HepG2 (cell line): ENCODE data around the gene SDR39U1. TPM values are rescaled to one million over a fixed set of nuclear protein-coding genes. Genes with fewer than 3 reads are reported as not detected.
A peak's percentile ranks its signal among the peaks of the same experiment; 100 is the strongest.

Experiments used
- AHDC1 ChIP-seq: sonication (generic); formaldehyde crosslinking; IDR thresholded peaks from 2 replicates; pipeline ENCODE4 v1.5.1; 2020; ENCODE audit warnings: mild to moderate bottlenecking, missing genetic modification reagents, borderline replicate concordance
- ATF7-NPFF ChIP-seq: sonication (generic); formaldehyde crosslinking; IDR thresholded peaks from 2 replicates; pipeline ENCODE4 v1.8.1; 2023; ENCODE audit warnings: mild to moderate bottlenecking, low read depth, missing genetic modification reagents, moderate library complexity
- DMAP1 ChIP-seq: IDR thresholded peaks from 2 replicates; pipeline ENCODE4 v1.6.1; 2016
- FOXM1 ChIP-seq: sonication (generic); formaldehyde crosslinking; IDR thresholded peaks from 2 replicates; pipeline ENCODE4 v1.5.0; 2020; ENCODE audit warnings: missing genetic modification reagents
- RBFOX2 ChIP-seq: fragments of 200-400 bp; formaldehyde crosslinking; IDR thresholded peaks from 2 replicates; pipeline ENCODE4 v1.6.1; 2017; ENCODE audit warnings: low read depth, mild to moderate bottlenecking, low read length
- SMARCE1 ChIP-seq: fragments of 450-650 bp; IDR thresholded peaks from 2 replicates; pipeline ENCODE4 v1.6.1; 2017; ENCODE audit warnings: borderline replicate concordance
- SNAPC5 ChIP-seq: sonication (generic); formaldehyde crosslinking; IDR thresholded peaks from 2 replicates; pipeline ENCODE4 v1.8.1; 2023; ENCODE audit warnings: mild to moderate bottlenecking, missing genetic modification reagents, borderline replicate concordance
- ZBTB26 ChIP-seq: IDR thresholded peaks from 2 replicates; pipeline ENCODE4 v1.6.1; 2016; ENCODE audit warnings: missing compliant biosample characterization, missing genetic modification reagents, borderline replicate concordance
- ZFP36L2 ChIP-seq: sonication (generic); formaldehyde crosslinking; IDR thresholded peaks from 2 replicates; pipeline ENCODE4 v1.4.0; 2020; ENCODE audit warnings: missing genetic modification reagents
- ZNF207 ChIP-seq: fragments of 450-650 bp; IDR thresholded peaks from 2 replicates; pipeline ENCODE4 v1.6.1; 2016; ENCODE audit warnings: antibody characterized with exemption, borderline replicate concordance
- ZNF577 ChIP-seq: sonication (generic); formaldehyde crosslinking; IDR thresholded peaks from 2 replicates; pipeline ENCODE4 v1.4.0; 2020; ENCODE audit warnings: mild to moderate bottlenecking, low read depth, missing genetic modification reagents, borderline replicate concordance
- ZNF607 ChIP-seq: sonication (generic); formaldehyde crosslinking; IDR thresholded peaks from 2 replicates; pipeline ENCODE4 v1.5.1; 2020; ENCODE audit warnings: missing genetic modification reagents, mild to moderate bottlenecking, borderline replicate concordance
- ZNF687 ChIP-seq: sonication (generic); formaldehyde crosslinking; IDR thresholded peaks from 2 replicates; pipeline ENCODE4 v1.5.1; 2020; ENCODE audit warnings: mild to moderate bottlenecking, missing genetic modification reagents, moderate library complexity
- polyA plus RNA-seq, 8 experiments: library from polyadenylated mRNA; depleted of rRNA in 3 of 8; stranded (reverse) in 7 of 8; unstranded in 1 of 8; fragments of >200 nt; fragmentation: Illumina TruSeq in 4 of 8; extraction: Trizol in 4 of 8; gene quantifications; 2 replicates each; pipeline versions ENCODE4 v1.2.1 to v1.2.3, GENCODE V29; 2011 to 2016; ENCODE audit warnings: low read depth in 4 of 8, missing spikeins in 1 of 8, mixed read lengths in 1 of 8; ENCODE audit not compliant: insufficient read depth in 1 of 8
- total RNA-seq, 5 experiments: library from RNA; depleted of rRNA; stranded (reverse); fragments of >200 nt; fragmentation: Illumina TruSeq; extraction: Trizol; gene quantifications; 2 replicates each; pipeline ENCODE4 v1.2.3, GENCODE V29; 2016; ENCODE audit warnings: low read depth in 1 of 5
- TF ChIP-seq, protein P1 (sequence below): sonication (generic); formaldehyde crosslinking; IDR thresholded peaks from 2 replicates; pipeline ENCODE4 v1.9.0; 2022; ENCODE audit warnings: missing genetic modification reagents, mild to moderate bottlenecking, borderline replicate concordance

Gene SDR39U1
- total and polyA plus RNA-seq, 2 of the 13 experiments (the other 11 are each of a cell fraction or from before 2014, with no cell fraction given) = 34.4 to 129 TPM

DNA sequence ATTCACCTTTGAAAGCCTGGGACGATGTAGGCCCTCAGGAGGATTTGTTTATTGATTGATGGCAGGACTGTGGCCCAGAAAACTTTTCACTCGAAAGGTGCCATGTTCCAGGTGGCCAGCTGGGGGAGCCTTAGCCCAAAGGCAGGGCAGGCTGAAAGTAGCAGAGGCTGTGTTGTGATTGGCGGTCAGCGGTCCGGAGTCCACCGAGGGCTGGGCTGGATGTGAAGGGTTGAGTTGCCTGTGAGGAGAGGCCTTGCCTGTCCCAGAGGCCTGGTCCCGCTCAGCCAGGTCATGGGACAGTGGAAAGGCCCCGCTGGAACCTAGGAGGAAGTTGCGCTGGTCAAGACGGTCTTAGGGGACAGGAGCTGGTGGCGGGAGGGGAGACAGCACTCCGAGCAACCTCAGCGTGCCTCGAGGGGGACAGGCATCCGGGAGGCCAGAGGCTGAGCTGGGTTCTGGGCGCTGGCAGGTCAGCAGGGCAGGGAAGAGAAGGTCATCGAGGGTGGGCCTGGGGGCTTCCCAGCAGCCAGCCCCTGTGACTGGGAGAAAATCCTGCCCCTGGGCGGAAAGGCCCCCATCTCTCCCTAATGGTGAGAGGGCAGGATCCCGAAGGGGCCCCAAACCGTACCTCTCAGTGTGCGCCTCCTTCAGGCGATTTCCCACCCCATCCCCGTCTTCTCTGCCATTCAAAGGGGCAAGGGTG is 39.2 kb upstream of the SDR39U1 start (continued):
- peak; percentile 98 for TF ChIP-seq ZNF687 (CRISPR knock-in tag)
- no peak for TF ChIP-seq AHDC1 (CRISPR knock-in tag)
- TF ChIP-seq FOXM1 = no peak
- peak; percentile 70; the same call in 1 of the 2 replicates for TF ChIP-seq ZBTB26 (CRISPR knock-in tag)
- TF ChIP-seq ATF7-NPFF (CRISPR knock-in tag) = peak; percentile 73; the same call in 1 of the 2 replicates
- no peak for TF ChIP-seq DMAP1 (CRISPR knock-in tag)
- TF ChIP-seq ZNF607 = peak; percentile 79
- TF ChIP-seq ZNF577 (CRISPR knock-in tag) = no peak
- no peak; the same call in 1 of the 2 replicates for TF ChIP-seq ZFP36L2
- TF ChIP-seq RBFOX2 = peak; percentile 43; the same call in 1 of the 2 replicates
- TF ChIP-seq, protein P1, sequence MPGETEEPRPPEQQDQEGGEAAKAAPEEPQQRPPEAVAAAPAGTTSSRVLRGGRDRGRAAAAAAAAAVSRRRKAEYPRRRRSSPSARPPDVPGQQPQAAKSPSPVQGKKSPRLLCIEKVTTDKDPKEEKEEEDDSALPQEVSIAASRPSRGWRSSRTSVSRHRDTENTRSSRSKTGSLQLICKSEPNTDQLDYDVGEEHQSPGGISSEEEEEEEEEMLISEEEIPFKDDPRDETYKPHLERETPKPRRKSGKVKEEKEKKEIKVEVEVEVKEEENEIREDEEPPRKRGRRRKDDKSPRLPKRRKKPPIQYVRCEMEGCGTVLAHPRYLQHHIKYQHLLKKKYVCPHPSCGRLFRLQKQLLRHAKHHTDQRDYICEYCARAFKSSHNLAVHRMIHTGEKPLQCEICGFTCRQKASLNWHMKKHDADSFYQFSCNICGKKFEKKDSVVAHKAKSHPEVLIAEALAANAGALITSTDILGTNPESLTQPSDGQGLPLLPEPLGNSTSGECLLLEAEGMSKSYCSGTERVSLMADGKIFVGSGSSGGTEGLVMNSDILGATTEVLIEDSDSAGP = peak; percentile 95
- TF ChIP-seq SMARCE1 = no peak
- TF ChIP-seq ZNF207 = no peak
- TF ChIP-seq SNAPC5 = peak; percentile 65; the same call in 1 of the 2 replicates
